ENCODE measurements around the gene AUP1.

- no peak for TF ChIP-seq EP300 (IDR thresholded peaks at IDR 0.05)
- TF ChIP-seq, protein P1, sequence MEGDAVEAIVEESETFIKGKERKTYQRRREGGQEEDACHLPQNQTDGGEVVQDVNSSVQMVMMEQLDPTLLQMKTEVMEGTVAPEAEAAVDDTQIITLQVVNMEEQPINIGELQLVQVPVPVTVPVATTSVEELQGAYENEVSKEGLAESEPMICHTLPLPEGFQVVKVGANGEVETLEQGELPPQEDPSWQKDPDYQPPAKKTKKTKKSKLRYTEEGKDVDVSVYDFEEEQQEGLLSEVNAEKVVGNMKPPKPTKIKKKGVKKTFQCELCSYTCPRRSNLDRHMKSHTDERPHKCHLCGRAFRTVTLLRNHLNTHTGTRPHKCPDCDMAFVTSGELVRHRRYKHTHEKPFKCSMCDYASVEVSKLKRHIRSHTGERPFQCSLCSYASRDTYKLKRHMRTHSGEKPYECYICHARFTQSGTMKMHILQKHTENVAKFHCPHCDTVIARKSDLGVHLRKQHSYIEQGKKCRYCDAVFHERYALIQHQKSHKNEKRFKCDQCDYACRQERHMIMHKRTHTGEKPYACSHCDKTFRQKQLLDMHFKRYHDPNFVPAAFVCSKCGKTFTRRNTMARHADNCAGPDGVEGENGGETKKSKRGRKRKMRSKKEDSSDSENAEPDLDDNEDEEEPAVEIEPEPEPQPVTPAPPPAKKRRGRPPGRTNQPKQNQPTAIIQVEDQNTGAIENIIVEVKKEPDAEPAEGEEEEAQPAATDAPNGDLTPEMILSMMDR (IDR thresholded peaks at IDR 0.05) = no peak
Observed at GRCh38 chr2:74559912-74560311, 30.4 kb upstream of the AUP1 start.

Data from gastroesophageal sphincter (tissue), 3 donors.